HEK293 (cell line): ENCODE results near the gene RNU11.

Experiments used
- GLI4 ChIP-seq: fragments of 450-650 bp; formaldehyde crosslinking; IDR thresholded peaks from 2 replicates; pipeline ENCODE4 v1.5.1; 2016; ENCODE audit warnings: missing biosample characterization, missing genetic modification characterization
- HOXA7 ChIP-seq: sonication (generic); formaldehyde crosslinking; IDR thresholded peaks from 2 replicates; pipeline ENCODE4 v1.8.1; 2022; ENCODE audit warnings: missing genetic modification reagents, borderline replicate concordance
- PBX3 ChIP-seq: sonication (generic); formaldehyde crosslinking; IDR thresholded peaks from 2 replicates; pipeline ENCODE4 v1.8.1; 2022; ENCODE audit warnings: mild to moderate bottlenecking, moderate library complexity, missing genetic modification reagents
- ZBTB49 ChIP-seq: fragments of 450-650 bp; formaldehyde crosslinking; IDR thresholded peaks from 2 replicates; pipeline ENCODE4 v1.5.1; 2016; ENCODE audit warnings: missing biosample characterization, missing genetic modification characterization, low read depth
- ZNF302 ChIP-seq: fragments of 450-650 bp; formaldehyde crosslinking; IDR thresholded peaks from 2 replicates; pipeline ENCODE4 v1.5.1; 2016; ENCODE audit warnings: missing biosample characterization, missing genetic modification characterization, low read depth
- ZNF366 ChIP-seq: fragments of 450-650 bp; formaldehyde crosslinking; conservative IDR thresholded peaks from 2 replicates; pipeline ENCODE4 v1.5.1; 2016; ENCODE audit warnings: missing biosample characterization, missing genetic modification characterization
- ZNF544 ChIP-seq: fragments of 450-650 bp; formaldehyde crosslinking; IDR thresholded peaks from 2 replicates; pipeline ENCODE4 v1.5.0; 2017; ENCODE audit warnings: missing biosample characterization, missing genetic modification characterization
- ZNF548 ChIP-seq: fragments of 450-650 bp; formaldehyde crosslinking; IDR thresholded peaks from 2 replicates; pipeline ENCODE4 v1.5.1; 2016; ENCODE audit warnings: missing biosample characterization, missing genetic modification characterization
- ZNF76 ChIP-seq: fragments of 450-650 bp; formaldehyde crosslinking; IDR thresholded peaks from 2 replicates; pipeline ENCODE4; 2016; ENCODE audit warnings: low read depth, missing biosample characterization, missing genetic modification characterization, borderline replicate concordance
- ZNF776 ChIP-seq: fragments of 450-650 bp; formaldehyde crosslinking; IDR thresholded peaks from 2 replicates; pipeline ENCODE4 v1.5.0; 2017; ENCODE audit warnings: missing biosample characterization, missing genetic modification characterization, borderline replicate concordance
- ZNF792 ChIP-seq: fragments of 450-650 bp; formaldehyde crosslinking; IDR thresholded peaks from 2 replicates; pipeline ENCODE4 v1.5.1; 2016; ENCODE audit warnings: missing biosample characterization, missing genetic modification characterization
- ZSCAN23 ChIP-seq: fragments of 450-650 bp; formaldehyde crosslinking; IDR thresholded peaks from 2 replicates; pipeline ENCODE4 v1.5.1; 2016; ENCODE audit warnings: missing biosample characterization, missing genetic modification characterization
- TF ChIP-seq, protein P1 (sequence below): fragments of 450-650 bp; formaldehyde crosslinking; IDR thresholded peaks from 2 replicates; pipeline ENCODE4 v1.5.1; 2016; ENCODE audit warnings: missing biosample characterization, missing genetic modification characterization
- TF ChIP-seq, protein P2 (sequence below): fragments of 450-650 bp; formaldehyde crosslinking; IDR thresholded peaks from 2 replicates; pipeline ENCODE4 v1.5.1; 2016; ENCODE audit warnings: missing biosample characterization, missing genetic modification characterization

- TF ChIP-seq ZNF366 (tag by site-specific recombination) (no peak), HOXA7 (CRISPR knock-in tag) (no peak), ZNF776 (tag by site-specific recombination) (no peak), ZNF302 (no peak), ZSCAN23 (tag by site-specific recombination) (no peak), ZNF76 (tag by site-specific recombination) (no peak), ZNF548 (no peak), ZNF792 (no peak), PBX3 (CRISPR knock-in tag) (no peak), GLI4 (tag by site-specific recombination) (no peak), ZNF544 (tag by site-specific recombination) (no peak), ZBTB49 (no peak)
- TF ChIP-seq, protein P1, sequence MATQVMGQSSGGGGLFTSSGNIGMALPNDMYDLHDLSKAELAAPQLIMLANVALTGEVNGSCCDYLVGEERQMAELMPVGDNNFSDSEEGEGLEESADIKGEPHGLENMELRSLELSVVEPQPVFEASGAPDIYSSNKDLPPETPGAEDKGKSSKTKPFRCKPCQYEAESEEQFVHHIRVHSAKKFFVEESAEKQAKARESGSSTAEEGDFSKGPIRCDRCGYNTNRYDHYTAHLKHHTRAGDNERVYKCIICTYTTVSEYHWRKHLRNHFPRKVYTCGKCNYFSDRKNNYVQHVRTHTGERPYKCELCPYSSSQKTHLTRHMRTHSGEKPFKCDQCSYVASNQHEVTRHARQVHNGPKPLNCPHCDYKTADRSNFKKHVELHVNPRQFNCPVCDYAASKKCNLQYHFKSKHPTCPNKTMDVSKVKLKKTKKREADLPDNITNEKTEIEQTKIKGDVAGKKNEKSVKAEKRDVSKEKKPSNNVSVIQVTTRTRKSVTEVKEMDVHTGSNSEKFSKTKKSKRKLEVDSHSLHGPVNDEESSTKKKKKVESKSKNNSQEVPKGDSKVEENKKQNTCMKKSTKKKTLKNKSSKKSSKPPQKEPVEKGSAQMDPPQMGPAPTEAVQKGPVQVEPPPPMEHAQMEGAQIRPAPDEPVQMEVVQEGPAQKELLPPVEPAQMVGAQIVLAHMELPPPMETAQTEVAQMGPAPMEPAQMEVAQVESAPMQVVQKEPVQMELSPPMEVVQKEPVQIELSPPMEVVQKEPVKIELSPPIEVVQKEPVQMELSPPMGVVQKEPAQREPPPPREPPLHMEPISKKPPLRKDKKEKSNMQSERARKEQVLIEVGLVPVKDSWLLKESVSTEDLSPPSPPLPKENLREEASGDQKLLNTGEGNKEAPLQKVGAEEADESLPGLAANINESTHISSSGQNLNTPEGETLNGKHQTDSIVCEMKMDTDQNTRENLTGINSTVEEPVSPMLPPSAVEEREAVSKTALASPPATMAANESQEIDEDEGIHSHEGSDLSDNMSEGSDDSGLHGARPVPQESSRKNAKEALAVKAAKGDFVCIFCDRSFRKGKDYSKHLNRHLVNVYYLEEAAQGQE, result no peak
- TF ChIP-seq, protein P2, sequence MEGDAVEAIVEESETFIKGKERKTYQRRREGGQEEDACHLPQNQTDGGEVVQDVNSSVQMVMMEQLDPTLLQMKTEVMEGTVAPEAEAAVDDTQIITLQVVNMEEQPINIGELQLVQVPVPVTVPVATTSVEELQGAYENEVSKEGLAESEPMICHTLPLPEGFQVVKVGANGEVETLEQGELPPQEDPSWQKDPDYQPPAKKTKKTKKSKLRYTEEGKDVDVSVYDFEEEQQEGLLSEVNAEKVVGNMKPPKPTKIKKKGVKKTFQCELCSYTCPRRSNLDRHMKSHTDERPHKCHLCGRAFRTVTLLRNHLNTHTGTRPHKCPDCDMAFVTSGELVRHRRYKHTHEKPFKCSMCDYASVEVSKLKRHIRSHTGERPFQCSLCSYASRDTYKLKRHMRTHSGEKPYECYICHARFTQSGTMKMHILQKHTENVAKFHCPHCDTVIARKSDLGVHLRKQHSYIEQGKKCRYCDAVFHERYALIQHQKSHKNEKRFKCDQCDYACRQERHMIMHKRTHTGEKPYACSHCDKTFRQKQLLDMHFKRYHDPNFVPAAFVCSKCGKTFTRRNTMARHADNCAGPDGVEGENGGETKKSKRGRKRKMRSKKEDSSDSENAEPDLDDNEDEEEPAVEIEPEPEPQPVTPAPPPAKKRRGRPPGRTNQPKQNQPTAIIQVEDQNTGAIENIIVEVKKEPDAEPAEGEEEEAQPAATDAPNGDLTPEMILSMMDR, result no peak
Observed at GRCh38 chr1:28668956-28669723, 20.7 kb downstream of the RNU11 start.
